SK-N-SH treated with all-trans-retinoic acid at 6 μM for 48 hours (cell line): Measurements from ENCODE around the gene DEFB125.
A peak's percentile ranks its signal among the peaks of the same experiment; 100 is the strongest.

Source experiments
- ATAC-seq: fragments of 200-7000 bp; cut with Tn5 transposase; 3 replicates; pipeline ENCODE4 v1.9.1; 2020; ENCODE audit warnings: mild to moderate bottlenecking, moderate library complexity
- BACH2 ChIP-seq: fragments of 250-450 bp; sonication (Bioruptor Pico); IDR thresholded peaks from 2 replicates; pipeline ENCODE4 v1.9.0; 2021; ENCODE audit warnings: mild to moderate bottlenecking, borderline replicate concordance
- CREB5 ChIP-seq: fragments of 250-450 bp; sonication (Bioruptor Pico); IDR thresholded peaks from 2 replicates; pipeline ENCODE4 v1.5.1; 2020; ENCODE audit warnings: low read depth, mild to moderate bottlenecking, moderate library complexity
- CSDC2 ChIP-seq: fragments of 250-450 bp; sonication (Bioruptor Pico); IDR thresholded peaks from 2 replicates; pipeline ENCODE4 v1.5.0; 2020; ENCODE audit warnings: mild to moderate bottlenecking, moderate library complexity
- CSRNP3 ChIP-seq: fragments of 250-450 bp; sonication (Bioruptor Pico); IDR thresholded peaks from 2 replicates; pipeline ENCODE4 v1.5.1; 2021; ENCODE audit warnings: mild to moderate bottlenecking, moderate library complexity
- ESRRG ChIP-seq: fragments of 250-450 bp; sonication (Bioruptor Pico); IDR thresholded peaks from 2 replicates; pipeline ENCODE4 v1.6.1; 2021; ENCODE audit warnings: mild to moderate bottlenecking
- GLIS3 ChIP-seq: fragments of 250-450 bp; sonication (Bioruptor Pico); IDR thresholded peaks from 2 replicates; pipeline ENCODE4 v1.5.0; 2020; ENCODE audit warnings: mild to moderate bottlenecking, moderate library complexity
- OSR1 ChIP-seq: fragments of 250-450 bp; sonication (Bioruptor Pico); IDR thresholded peaks from 2 replicates; pipeline ENCODE4 v1.8.0; 2022; ENCODE audit warnings: moderate library complexity, mild to moderate bottlenecking, inconsistent platforms
- PATZ1 ChIP-seq: fragments of 250-450 bp; sonication (Bioruptor Pico); IDR thresholded peaks from 2 replicates; pipeline ENCODE4 v1.8.0; 2020; ENCODE audit warnings: mild to moderate bottlenecking, moderate library complexity, borderline replicate concordance
- POU6F1 ChIP-seq: fragments of 250-450 bp; sonication (Bioruptor Pico); IDR thresholded peaks from 2 replicates; pipeline ENCODE4 v1.8.0; 2021; ENCODE audit warnings: low read depth, mild to moderate bottlenecking, moderate library complexity, borderline replicate concordance
- PPARA ChIP-seq: fragments of 250-450 bp; sonication (Bioruptor Pico); IDR thresholded peaks from 2 replicates; pipeline ENCODE4 v1.5.0; 2020; ENCODE audit warnings: mild to moderate bottlenecking, borderline replicate concordance
- RARB ChIP-seq: fragments of 250-450 bp; sonication (Bioruptor Pico); IDR thresholded peaks from 2 replicates; pipeline ENCODE4 v1.8.0; 2021; ENCODE audit warnings: mild to moderate bottlenecking, moderate library complexity
- SNAI2 ChIP-seq: fragments of 250-450 bp; sonication (Bioruptor Pico); IDR thresholded peaks from 2 replicates; pipeline ENCODE4 v1.5.0; 2020; ENCODE audit warnings: mild to moderate bottlenecking, moderate library complexity
- TCF4 ChIP-seq: fragments of 250-450 bp; sonication (Bioruptor Pico); IDR thresholded peaks from 2 replicates; pipeline ENCODE4 v1.8.0; 2021; ENCODE audit warnings: mild to moderate bottlenecking, moderate library complexity, borderline replicate concordance
- TSHZ2 ChIP-seq: fragments of 250-450 bp; sonication (Bioruptor Pico); IDR thresholded peaks from 2 replicates; pipeline ENCODE4 v1.5.0; 2020; ENCODE audit warnings: mild to moderate bottlenecking, moderate library complexity
- ZC3H10 ChIP-seq: fragments of 250-450 bp; sonication (Bioruptor Pico); IDR thresholded peaks from 2 replicates; pipeline ENCODE4 v1.5.1; 2021; ENCODE audit warnings: mild to moderate bottlenecking, moderate library complexity
- ZFP30 ChIP-seq: fragments of 450-650 bp; formaldehyde crosslinking; IDR thresholded peaks from 2 replicates; pipeline ENCODE4 v1.5.0; 2022; ENCODE audit warnings: mild to moderate bottlenecking, moderate library complexity
- ZNF565 ChIP-seq: fragments of 450-650 bp; formaldehyde crosslinking; conservative IDR thresholded peaks from 2 replicates; pipeline ENCODE4 v1.5.0; 2020; ENCODE audit warnings: low read depth, mild to moderate bottlenecking, moderate library complexity
- ZNF70 ChIP-seq: fragments of 450-650 bp; formaldehyde crosslinking; IDR thresholded peaks from 2 replicates; pipeline ENCODE4 v1.5.0; 2020; ENCODE audit warnings: mild to moderate bottlenecking, moderate library complexity
- ZNF8 ChIP-seq: fragments of 450-650 bp; formaldehyde crosslinking; IDR thresholded peaks from 2 replicates; pipeline ENCODE4 v1.5.0; 2020; ENCODE audit warnings: mild to moderate bottlenecking, moderate library complexity

The DEFB125 gene

GRCh38 chr20:87401-87800, at the start of gene DEFB125:
TSS of gene DEFB125 (plus strand) at chr20:87672. CDS start at chr20:87710, 38 bp downstream.
- ATAC-seq, result no peak
- no peak for TF ChIP-seq OSR1 (CRISPR knock-in tag)
- no peak for TF ChIP-seq GLIS3 (CRISPR knock-in tag)
- no peak for TF ChIP-seq TSHZ2 (CRISPR knock-in tag)
- no peak for TF ChIP-seq CSRNP3
- TF ChIP-seq TCF4 (CRISPR knock-in tag), result no peak
- no peak for TF ChIP-seq ZNF565
- TF ChIP-seq SNAI2 (CRISPR knock-in tag), result no peak
- no peak for TF ChIP-seq ZNF8 (CRISPR knock-in tag)
- TF ChIP-seq CSDC2, result no peak
- no peak for TF ChIP-seq BACH2
- TF ChIP-seq CREB5, result no peak
- TF ChIP-seq PATZ1 (CRISPR knock-in tag), result no peak
- no peak for TF ChIP-seq ESRRG
- TF ChIP-seq ZNF70 (CRISPR knock-in tag), result no peak
- TF ChIP-seq ZC3H10, result no peak

GRCh38 chr20:60035-60918, 27.2 kb upstream of the DEFB125 start:
- TF ChIP-seq ZFP30 (CRISPR knock-in tag) (no peak), POU6F1 (CRISPR knock-in tag) (no peak), ZNF565 (no peak), PATZ1 (CRISPR knock-in tag) (no peak), PPARA (no peak), RARB (CRISPR knock-in tag) (no peak)
- ATAC-seq, result peak; percentile 36; the same call in 2 of the 3 replicates

GRCh38 chr20:61230-61629, 26.2 kb upstream of the DEFB125 start:
- ATAC-seq, result no peak; the same call in 2 of the 3 replicates
- TF ChIP-seq ESRRG, result no peak
- TF ChIP-seq GLIS3 (CRISPR knock-in tag), result no peak
- no peak for TF ChIP-seq OSR1 (CRISPR knock-in tag)
- TF ChIP-seq ZNF8 (CRISPR knock-in tag), result no peak
- TF ChIP-seq ZFP30 (CRISPR knock-in tag), result no peak
- no peak for TF ChIP-seq SNAI2 (CRISPR knock-in tag)
